Non-pigmented ciliary epithelial cell (primary cell): ENCODE data around the gene CUEDC2.

Experiments used
- DNase-seq: peaks from one replicate; pipeline ENCODE4 v3.0.0-alpha.2; 2010; ENCODE audit warnings: low read depth

CUEDC2 gene

GRCh38 chr10:102432162-102432950, at the start of gene CUEDC2:
CUEDC2 (minus strand) TSS chr10:102432574; CDS start chr10:102425188, 7,386 bp downstream.
- DNase-seq: peak; percentile 86

- no peak for DNase-seq
These were observed 48.0 kb upstream of the CUEDC2 start for GRCh38 chr10:102480396-102480795.

GRCh38 chr10:102479651-102480050, 47.3 kb upstream of the CUEDC2 start:
- DNase-seq: no peak

- DNase-seq: no peak
These were observed 44.2 kb upstream of the CUEDC2 start for GRCh38 chr10:102476466-102477141.

- no peak for DNase-seq
These were observed 43.2 kb upstream of the CUEDC2 start for GRCh38 chr10:102475451-102476040.

GRCh38 chr10:102473445-102474331, 41.3 kb upstream of the CUEDC2 start:
- no peak for DNase-seq

GRCh38 chr10:102470579-102471546, 38.5 kb upstream of the CUEDC2 start:
- DNase-seq: no peak

- DNase-seq: no peak
These were observed 36.3 kb upstream of the CUEDC2 start for GRCh38 chr10:102468683-102469082.

- DNase-seq: no peak
These were observed 35.6 kb upstream of the CUEDC2 start for GRCh38 chr10:102467971-102468438.

- no peak for DNase-seq
These were observed 34.9 kb upstream of the CUEDC2 start for GRCh38 chr10:102467318-102467717.

GRCh38 chr10:102465466-102465865, 33.1 kb upstream of the CUEDC2 start:
- DNase-seq: no peak

GRCh38 chr10:102463983-102464382, 31.6 kb upstream of the CUEDC2 start:
- no peak for DNase-seq

GRCh38 chr10:102462512-102463054, 30.2 kb upstream of the CUEDC2 start:
- DNase-seq: no peak

GRCh38 chr10:102461187-102462054, 29.0 kb upstream of the CUEDC2 start:
- DNase-seq: no peak

- DNase-seq: no peak
These were observed 28.4 kb upstream of the CUEDC2 start for GRCh38 chr10:102460836-102461186.

GRCh38 chr10:102458656-102459055, 26.3 kb upstream of the CUEDC2 start:
- no peak for DNase-seq

GRCh38 chr10:102457591-102458150, 25.3 kb upstream of the CUEDC2 start:
- DNase-seq: no peak

- no peak for DNase-seq
These were observed 23.6 kb upstream of the CUEDC2 start for GRCh38 chr10:102455893-102456471.
